Astrocyte (in vitro differentiated cells and primary cell): ENCODE data around the gene JAML.

Experiments used
- EZH2 ChIP-seq: IDR thresholded peaks from 2 replicates; pipeline ENCODE4 v1.6.1; 2012; ENCODE audit warnings: mild to moderate bottlenecking, low read length, inconsistent platforms; ENCODE audit not compliant: insufficient read depth
- TF ChIP-seq, protein P1 (sequence below): IDR thresholded peaks from 2 replicates; pipeline ENCODE4 v1.5.1; 2011; ENCODE audit warnings: low read depth, mild to moderate bottlenecking, inconsistent platforms, low read length, moderate library complexity; ENCODE audit not compliant: insufficient read depth

GRCh38 chr11:118180300-118180703 lies 44.5 kb downstream of the JAML start:
- TF ChIP-seq EZH2: no peak
- TF ChIP-seq, protein P1, sequence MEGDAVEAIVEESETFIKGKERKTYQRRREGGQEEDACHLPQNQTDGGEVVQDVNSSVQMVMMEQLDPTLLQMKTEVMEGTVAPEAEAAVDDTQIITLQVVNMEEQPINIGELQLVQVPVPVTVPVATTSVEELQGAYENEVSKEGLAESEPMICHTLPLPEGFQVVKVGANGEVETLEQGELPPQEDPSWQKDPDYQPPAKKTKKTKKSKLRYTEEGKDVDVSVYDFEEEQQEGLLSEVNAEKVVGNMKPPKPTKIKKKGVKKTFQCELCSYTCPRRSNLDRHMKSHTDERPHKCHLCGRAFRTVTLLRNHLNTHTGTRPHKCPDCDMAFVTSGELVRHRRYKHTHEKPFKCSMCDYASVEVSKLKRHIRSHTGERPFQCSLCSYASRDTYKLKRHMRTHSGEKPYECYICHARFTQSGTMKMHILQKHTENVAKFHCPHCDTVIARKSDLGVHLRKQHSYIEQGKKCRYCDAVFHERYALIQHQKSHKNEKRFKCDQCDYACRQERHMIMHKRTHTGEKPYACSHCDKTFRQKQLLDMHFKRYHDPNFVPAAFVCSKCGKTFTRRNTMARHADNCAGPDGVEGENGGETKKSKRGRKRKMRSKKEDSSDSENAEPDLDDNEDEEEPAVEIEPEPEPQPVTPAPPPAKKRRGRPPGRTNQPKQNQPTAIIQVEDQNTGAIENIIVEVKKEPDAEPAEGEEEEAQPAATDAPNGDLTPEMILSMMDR: no peak
